Adipose tissue (tissue), 3 donors: ENCODE results near the gene ICAM1. TPM values are rescaled to one million over a fixed set of nuclear protein-coding genes. Genes with fewer than 3 reads are reported as not detected.
"Not testable (repeated sequence)": the region's sequence is repeated elsewhere in the genome, so short reads cannot be mapped to it uniquely, and the experiment has no call there.

Experiments used
- H3K27ac ChIP-seq: one replicate; pipeline ENCODE4 v1.5.1; 2013; ENCODE audit warnings: low read depth, low read length
- WGBS, 3 donors: extraction: QIAGEN DNeasy Blood & Tissue Kit; methylation state at CpG; one replicate each; pipeline ENCODE4 v1.1.7; 2013; 5-methylcytosine and 5-hydroxymethylcytosine counted together
- polyA plus RNA-seq, 3 donors: library from polyadenylated mRNA; stranded (reverse); fragments of 200-250 nt; gene quantifications; one replicate each; pipeline ENCODE4 v1.2.3, GENCODE V29; 2013
- donor health status: healthy with polysubstance abuse.
- donor health status: Bipolar disorder and iron deficiency.
- donor health status: healthy.

ICAM1 gene
- polyA plus RNA-seq, 3 donors = 5.6 to 134 (median 26.0) TPM

- WGBS, 3 donors = 82 to 89% (median 83%) methylated on average over 5 to 6 of the region's 6 CpGs
- H3K27ac ChIP-seq = no peak overlapping the region
These were observed 33.2 kb upstream of the ICAM1 start for GRCh38 chr19:10237702-10238101.

GRCh38 chr19:10238172-10238783, 32.6 kb upstream of the ICAM1 start:
- no peak overlapping the region for H3K27ac ChIP-seq
- WGBS, 3 donors = 43 to 55% (median 49%) methylated on average over 12 of the region's 12 CpGs

- WGBS, 3 donors = 92 to 97% (median 96%) methylated on average over 11 of the region's 11 CpGs
- not testable (repeated sequence) for H3K27ac ChIP-seq
These were observed 29.0 kb upstream of the ICAM1 start for GRCh38 chr19:10241826-10242449.

- 93 to 96% (median 94%) methylated on average over 7 of the region's 7 CpGs for WGBS, 3 donors
- no peak overlapping the region for H3K27ac ChIP-seq
These were observed 27.3 kb upstream of the ICAM1 start for GRCh38 chr19:10243606-10244005.

GRCh38 chr19:10245189-10245939, 25.6 kb upstream of the ICAM1 start:
- 72 to 85% (median 82%) methylated on average over 9 of the region's 9 CpGs for WGBS, 3 donors
- H3K27ac ChIP-seq = no peak overlapping the region

- WGBS, 3 donors = 80 to 87% (median 86%) methylated on average over 6 of the region's 6 CpGs
- H3K27ac ChIP-seq = no peak overlapping the region
These were observed 24.4 kb upstream of the ICAM1 start for GRCh38 chr19:10246511-10246910.

- 0 to 1% (median 1%) methylated on average over 60 to 77 of the region's 77 CpGs for WGBS, 3 donors
- H3K27ac ChIP-seq = no peak within 1 kb of the TSS
These were observed 18.9 kb upstream of the ICAM1 start, which contains the start of gene MRPL4 for GRCh38 chr19:10251792-10252694. Gene MRPL4 (plus strand): TSS chr19:10252214. CDS start chr19:10252254, 40 bp downstream.

- no peak overlapping the region for H3K27ac ChIP-seq
- 18 to 32% (median 29%) methylated on average over 8 of the region's 8 CpGs for WGBS, 3 donors
These were observed 18.2 kb upstream of the ICAM1 start for GRCh38 chr19:10252707-10253106.

- 90 to 98% (median 94%) methylated on average over 3 of the region's 3 CpGs for WGBS, 3 donors
- H3K27ac ChIP-seq = no peak overlapping the region
These were observed 16.7 kb upstream of the ICAM1 start for GRCh38 chr19:10254244-10254643.

- H3K27ac ChIP-seq = no peak overlapping the region
- 89 to 97% (median 92%) methylated on average over 2 of the region's 2 CpGs for WGBS, 3 donors
These were observed 15.6 kb upstream of the ICAM1 start for GRCh38 chr19:10255358-10255757.

GRCh38 chr19:10256551-10256950, 14.4 kb upstream of the ICAM1 start:
- WGBS, 3 donors = 83 to 95% (median 91%) methylated on average over 16 to 18 of the region's 18 CpGs
- no peak overlapping the region for H3K27ac ChIP-seq

- no peak overlapping the region for H3K27ac ChIP-seq
- 80 to 87% (median 82%) methylated on average over 8 to 9 of the region's 9 CpGs for WGBS, 3 donors
These were observed 13.8 kb upstream of the ICAM1 start for GRCh38 chr19:10256970-10257615.

GRCh38 chr19:10258080-10258710, 12.7 kb upstream of the ICAM1 start:
- WGBS, 3 donors = 94 to 95% (median 95%) methylated on average over 18 of the region's 18 CpGs
- no peak overlapping the region for H3K27ac ChIP-seq

GRCh38 chr19:10259162-10259905, 11.6 kb upstream of the ICAM1 start:
- no peak overlapping the region for H3K27ac ChIP-seq
- 60 to 65% (median 63%) methylated on average over 30 to 32 of the region's 32 CpGs for WGBS, 3 donors

GRCh38 chr19:10260141-10260584, 10.8 kb upstream of the ICAM1 start:
- no peak overlapping the region for H3K27ac ChIP-seq
- WGBS, 3 donors = 75 to 80% (median 76%) methylated on average over 8 of the region's 8 CpGs

- WGBS, 3 donors = 76 to 88% (median 77%) methylated on average over 7 of the region's 7 CpGs
- H3K27ac ChIP-seq = no peak overlapping the region
These were observed 8.1 kb upstream of the ICAM1 start for GRCh38 chr19:10262771-10263170.

- H3K27ac ChIP-seq = no peak overlapping the region
- WGBS, 3 donors = 66 to 84% (median 79%) methylated on average over 7 of the region's 7 CpGs
These were observed 4.2 kb upstream of the ICAM1 start for GRCh38 chr19:10266706-10267105.
